Breast epithelium (tissue), 4 donors: Measurements from ENCODE around the gene ARPIN. TPM values are rescaled to one million over a fixed set of nuclear protein-coding genes. Genes with fewer than 3 reads are reported as not detected.

ENCODE experiments used
- DNase-seq, 2 donors: peaks; one replicate each; pipeline ENCODE4 v3.0.0-alpha.2; 2019; ENCODE audit warnings: low spot score in 2 of 2
- H3K27ac ChIP-seq, 2 donors: fragments of 200-600 bp; sonication (generic) in 1 of 2; one replicate each; pipeline ENCODE4 v1.5.1; 2016 to 2019; ENCODE audit warnings: mild to moderate bottlenecking in 1 of 2
- H3K27me3 ChIP-seq, 2 donors: fragments of 200-600 bp; sonication (generic) in 1 of 2; one replicate each; pipeline versions ENCODE4 v1.5.1 to v1.6.0; 2017 to 2019; ENCODE audit warnings: control low read depth in 1 of 2, mild to moderate bottlenecking in 1 of 2
- H3K36me3 ChIP-seq: fragments of 200-600 bp; one replicate; pipeline ENCODE4 v1.5.1; 2019
- H3K4me1 ChIP-seq, 2 donors: fragments of 200-600 bp; sonication (generic); one replicate each; pipeline ENCODE4 v1.5.1; 2016 to 2019; ENCODE audit warnings: control low read depth in 1 of 2
- H3K4me3 ChIP-seq, 3 donors: fragments of 200-600 bp; sonication (generic); 1 replicate in 2 of 3; 2 replicates in 1 of 3; pipeline ENCODE4 v1.5.1; 2016 to 2019; ENCODE audit warnings: mild to moderate bottlenecking in 3 of 3, moderate library complexity in 2 of 3
- H3K9me3 ChIP-seq, 2 donors: fragments of 200-600 bp; sonication (generic) in 1 of 2; one replicate each; pipeline ENCODE4 v1.5.1; 2016 to 2019; ENCODE audit warnings: control low read depth in 1 of 2
- CTCF ChIP-seq, 3 donors: fragments of 450-650 bp; IDR thresholded peaks; one replicate each; pipeline ENCODE4 v1.5.1; 2016 to 2017; ENCODE audit warnings: antibody characterized with exemption in 3 of 3, mild to moderate bottlenecking in 3 of 3, moderate library complexity in 3 of 3
- POLR2A ChIP-seq: fragments of 450-650 bp; IDR thresholded peaks from one replicate; pipeline ENCODE4 v1.6.1; 2016; ENCODE audit warnings: antibody characterized with exemption, mild to moderate bottlenecking, moderate library complexity
- POLR2AphosphoS5 ChIP-seq, 3 donors: sonication (generic); formaldehyde crosslinking; IDR thresholded peaks; one replicate each; pipeline ENCODE4 v1.6.1; 2017; ENCODE audit warnings: antibody characterized with exemption in 3 of 3
- intact Hi-C: fragments of 100-400 bp; cut with DNase I; formaldehyde crosslinking; loops from one replicate; pipeline ENCODE4 v1.15.1; 2023; ENCODE audit warnings: low total_unique reads
- total RNA-seq, 3 donors: library from RNA; depleted of rRNA; stranded (reverse); fragments of >200 nt; gene quantifications; one replicate each; pipeline ENCODE4 v1.1.0, GENCODE V29; 2016

The ARPIN gene
- total RNA-seq, 3 donors from 2014 or later = 14.6 to 22.3 (median 17.0) TPM

GRCh38 chr15:89852342-89852995, 60.3 kb downstream of the ARPIN start:
- H3K4me3 ChIP-seq = no peak overlapping the region
- TF ChIP-seq CTCF (IDR thresholded peaks at IDR 0.05) = no peak
- TF ChIP-seq POLR2A = no peak
- TF ChIP-seq POLR2AphosphoS5 (IDR thresholded peaks at IDR 0.05) = no peak
- H3K36me3 ChIP-seq = no peaks in the 10 kb centered on the region
- DNase-seq = no peak
- no peaks in the 10 kb centered on the region for H3K27me3 ChIP-seq
- intact Hi-C loops = no loop called here
- no peaks in the 10 kb centered on the region for H3K4me1 ChIP-seq
- no peak overlapping the region for H3K27ac ChIP-seq
- no peaks in the 10 kb centered on the region for H3K9me3 ChIP-seq

DNA sequence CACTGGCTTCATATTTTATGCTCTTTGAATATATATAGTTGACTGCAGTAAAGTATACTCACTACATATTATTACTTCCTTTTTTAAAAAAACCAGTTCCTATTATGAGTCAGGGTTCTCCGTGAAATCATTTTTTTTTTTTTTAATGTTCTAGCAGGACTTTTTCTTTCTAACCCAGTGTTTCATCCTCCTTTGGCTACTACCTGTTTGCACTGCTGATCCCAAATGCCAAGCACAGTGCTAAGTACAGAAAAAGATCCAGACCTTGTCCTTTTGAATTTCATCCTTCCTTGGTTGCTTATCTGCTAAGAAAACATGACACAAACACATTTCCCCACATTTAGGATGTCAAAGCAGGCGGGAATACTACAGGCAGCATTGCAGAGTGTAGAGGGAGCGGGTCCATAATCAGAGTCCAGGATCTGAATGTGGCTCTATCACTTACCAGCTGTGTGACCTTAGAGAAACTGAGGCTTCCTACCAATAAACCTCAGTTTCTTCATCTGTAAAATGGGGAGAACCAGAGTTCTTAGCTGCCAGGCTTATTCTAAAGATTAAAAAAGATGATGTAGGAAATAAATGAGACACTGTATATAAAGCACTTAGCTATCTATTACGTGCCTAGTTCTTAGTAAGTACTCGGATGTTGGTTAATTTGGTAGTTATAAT, 60.9 kb downstream of the ARPIN start:
- H3K9me3 ChIP-seq = no peaks in the 10 kb centered on the region
- no peak overlapping the region for H3K4me3 ChIP-seq
- H3K27me3 ChIP-seq = no peaks in the 10 kb centered on the region
- H3K36me3 ChIP-seq = no peaks in the 10 kb centered on the region
- TF ChIP-seq POLR2A (no peak), POLR2AphosphoS5 (IDR thresholded peaks at IDR 0.05) (no peak)
- intact Hi-C loops = no loop called here
- no peak for DNase-seq
- H3K4me1 ChIP-seq = no peaks in the 10 kb centered on the region
- H3K27ac ChIP-seq = no peak overlapping the region

GRCh38 chr15:89848970-89849292, 63.8 kb downstream of the ARPIN start:
- Histone ChIP-seq H3K4me3 (no peak overlapping the region), H3K4me1 (peaks cover 0 to 7% of the 10 kb centered on the region in 2 donors), H3K27ac (no peak overlapping the region), H3K36me3 (no peaks in the 10 kb centered on the region), H3K27me3 (no peaks in the 10 kb centered on the region), H3K9me3 (no peaks in the 10 kb centered on the region)
- TF ChIP-seq CTCF (IDR thresholded peaks at IDR 0.05) (no peak), POLR2AphosphoS5 (IDR thresholded peaks at IDR 0.05) (no peak), POLR2A (no peak)
- intact Hi-C loops = no loop called here
- no peak for DNase-seq

DNA sequence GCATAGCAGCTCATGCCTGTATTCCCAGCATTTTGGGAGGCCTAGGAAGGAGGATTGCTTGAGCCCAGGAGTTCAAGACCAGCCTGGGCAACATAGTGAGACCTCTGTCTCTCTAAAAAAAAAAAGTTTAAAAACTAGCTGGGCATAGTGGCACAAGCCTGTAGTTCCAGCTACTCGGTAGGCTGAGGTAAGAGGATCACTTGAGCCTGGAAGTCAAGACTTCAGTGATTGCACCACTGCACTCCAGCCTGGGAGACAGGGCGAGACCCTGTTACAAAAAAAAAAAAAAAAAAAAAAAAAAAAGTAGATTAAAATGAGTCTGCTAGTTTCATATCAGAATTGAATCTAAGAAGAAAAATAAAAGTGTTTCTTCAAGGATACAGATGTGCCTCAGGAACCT, 65.7 kb downstream of the ARPIN start:
- intact Hi-C loops = no loop called here
- Histone ChIP-seq H3K27me3 (no peaks in the 10 kb centered on the region), H3K4me1 (peaks cover 0 to 7% of the 10 kb centered on the region in 2 donors), H3K4me3 (no peak overlapping the region), H3K9me3 (no peaks in the 10 kb centered on the region), H3K36me3 (no peaks in the 10 kb centered on the region), H3K27ac (peak overlapping the region in 1 of 2 donors; percentile 81)
- DNase-seq = no peak
- TF ChIP-seq POLR2AphosphoS5 (IDR thresholded peaks at IDR 0.05) (no peak), CTCF (IDR thresholded peaks at IDR 0.05) (no peak), POLR2A (no peak)

GRCh38 chr15:89845305-89845893, 67.4 kb downstream of the ARPIN start:
- H3K4me1 ChIP-seq = peaks cover 0 to 7% of the 10 kb centered on the region in 2 donors
- intact Hi-C loops = no loop called here
- TF ChIP-seq POLR2A = no peak
- TF ChIP-seq POLR2AphosphoS5 (IDR thresholded peaks at IDR 0.05) = peak in 1 of 3 donors; percentile 27
- no peaks in the 10 kb centered on the region for H3K36me3 ChIP-seq
- H3K27ac ChIP-seq = peak overlapping the region; percentile 62 to 81
- H3K27me3 ChIP-seq = no peaks in the 10 kb centered on the region
- H3K4me3 ChIP-seq = no peak overlapping the region
- H3K9me3 ChIP-seq = no peaks in the 10 kb centered on the region
- DNase-seq = no peak

Other genes with a start within 250 kb of the ARPIN start
- 1,000 to 10,000 TPM in 1 of 3 donors, 100 to 1,000 TPM in 2; 114 to 2,292 (median 132) TPM for gene PLIN1, start 233.6 kb downstream of the ARPIN start, total RNA-seq
- gene PEX11A, start 222.2 kb downstream of the ARPIN start, total RNA-seq = 10 to 100 TPM; 42.3 to 64.2 (median 46.1) TPM
- gene WDR93, start 222.1 kb downstream of the ARPIN start, total RNA-seq = 1 to 10 TPM in 1 of 3 donors, under 1 TPM in 2; 0.80 to 1.0 (median 0.98) TPM
- 10 to 100 TPM in 1 of 3 donors, 1 to 10 TPM in 2; 5.9 to 12.8 (median 6.2) TPM for gene MESP1, start 161.7 kb downstream of the ARPIN start, total RNA-seq
- 1 to 10 TPM in 1 of 3 donors, under 1 TPM in 1, not detected in 1; 0.64 to 2.3 TPM for gene MESP2, start 136.6 kb downstream of the ARPIN start, total RNA-seq
- 100 to 1,000 TPM in 2 of 3 donors, 10 to 100 TPM in 1; 26.5 to 129 (median 106) TPM for gene ANPEP, start 98.1 kb downstream of the ARPIN start, total RNA-seq
- 10 to 100 TPM; 37.4 to 57.4 (median 52.8) TPM for gene AP3S2, start 19.0 kb downstream of the ARPIN start, total RNA-seq
- gene ZNF710, start 88.4 kb upstream of the ARPIN start, total RNA-seq = 10 to 100 TPM in 2 of 3 donors, 1 to 10 TPM in 1; 4.0 to 14.4 (median 10.4) TPM
- gene IDH2, start 189.5 kb upstream of the ARPIN start, total RNA-seq = 10 to 100 TPM; 29.9 to 73.5 (median 58.7) TPM